Spleen (tissue), 11 donors: ENCODE measurements around the gene KLHL9. TPM values are rescaled to one million over a fixed set of nuclear protein-coding genes. Genes with fewer than 3 reads are reported as not detected.

Source experiments
- DNase-seq: peaks from one replicate; pipeline ENCODE4 v3.0.0-alpha.2; 2020
- H3K27ac ChIP-seq, 8 donors: fragments of 200-600 bp; sonication (generic) in 7 of 8; 1 replicate in 4 of 8; 2 replicates in 4 of 8; pipeline versions ENCODE4 v1.5.0 to v1.8.0; 2016 to 2021; ENCODE audit warnings: inconsistent platforms in 4 of 8, mild to moderate bottlenecking in 4 of 8, moderate library complexity in 1 of 8
- H3K27me3 ChIP-seq, 7 donors: fragments of 200-600 bp; sonication (generic) in 6 of 7; replicated peaks in 1 of 7; 1 replicate in 4 of 7; 2 replicates in 3 of 7; pipeline versions ENCODE4 v1.5.0 to v1.8.0; 2016 to 2021; ENCODE audit warnings: inconsistent platforms in 3 of 7, mild to moderate bottlenecking in 1 of 7
- H3K36me3 ChIP-seq, 6 donors: fragments of 200-600 bp; sonication (generic) in 5 of 6; 1 replicate in 4 of 6; 2 replicates in 2 of 6; pipeline versions ENCODE4 v1.5.0 to v1.8.0; 2016 to 2021; ENCODE audit warnings: inconsistent platforms in 2 of 6
- H3K4me1 ChIP-seq, 6 donors: fragments of 200-600 bp; sonication (generic) in 5 of 6; 1 replicate in 3 of 6; 2 replicates in 3 of 6; pipeline versions ENCODE4 v1.5.0 to v1.8.0; 2016 to 2021; ENCODE audit warnings: inconsistent platforms in 3 of 6
- H3K4me3 ChIP-seq, 8 donors: fragments of 200-600 bp; sonication (generic) in 7 of 8; 1 replicate in 4 of 8; 2 replicates in 4 of 8; pipeline versions ENCODE4 v1.5.0 to v1.8.0; 2016 to 2021; ENCODE audit warnings: inconsistent platforms in 4 of 8, mild to moderate bottlenecking in 4 of 8, moderate library complexity in 2 of 8
- H3K9me3 ChIP-seq, 8 donors: fragments of 200-600 bp; sonication (generic) in 7 of 8; 1 replicate in 4 of 8; 2 replicates in 4 of 8; pipeline versions ENCODE4 v1.5.0 to v1.8.0; 2016 to 2021; ENCODE audit warnings: inconsistent platforms in 4 of 8
- POLR2A ChIP-seq, 3 donors: fragments of 450-650 bp; IDR thresholded peaks; one replicate each; pipeline ENCODE4 v1.5.1; 2017; ENCODE audit warnings: antibody characterized with exemption in 3 of 3, mild to moderate bottlenecking in 1 of 3
- POLR2AphosphoS5 ChIP-seq, 3 donors: sonication (generic); formaldehyde crosslinking; IDR thresholded peaks; one replicate each; pipeline ENCODE4 v1.5.1; 2017; ENCODE audit warnings: antibody characterized with exemption in 3 of 3
- WGBS, 5 donors: extraction: QIAGEN DNeasy Blood & Tissue Kit in 3 of 5; methylation state at CpG; one replicate each; pipeline versions ENCODE4 v1.1.5 to v1.1.7; 2013 to 2018; 5-methylcytosine and 5-hydroxymethylcytosine counted together
- intact Hi-C: fragments of 100-400 bp; cut with DNase I; formaldehyde crosslinking; loops from one replicate; pipeline ENCODE4 v1.15.0; 2023; ENCODE audit warnings: low total_unique reads
- polyA plus RNA-seq, 3 donors: library from polyadenylated mRNA; stranded (reverse); fragments of 200-250 nt; gene quantifications; one replicate each; pipeline ENCODE4 v1.2.1, GENCODE V29; 2013
- total RNA-seq, 7 donors: library from RNA; depleted of rRNA in 3 of 7; stranded (reverse); fragments of >200 nt in 3 of 7; fragmentation: NEBNext Ultra II Directional in 4 of 7; extraction: Animal tissue kit (Norgen Biotek cat#: 25700) in 4 of 7; gene quantifications; one replicate each; pipeline versions ENCODE4 v1.1.0 to v1.2.1, GENCODE V29; 2016 to 2021
- TF ChIP-seq, protein P1 (sequence below), 11 experiments: fragments of 200-600 bp in 7 of 11; fragments of 450-650 bp in 4 of 11; sonication (generic) in 4 of 11; IDR thresholded peaks in 8 of 11; conservative IDR thresholded peaks in 3 of 11; 1 replicate in 7 of 11; 2 replicates in 4 of 11; pipeline versions ENCODE4 v1.4.0 to v1.8.0; 2016 to 2021; ENCODE audit warnings: antibody characterized with exemption in 11 of 11, inconsistent platforms in 4 of 11, mild to moderate bottlenecking in 1 of 11
- donor health status: healthy with polysubstance abuse.
- donor health status: DM: no; HTN: no; CAD: no; lungs with moderate emphysema.
- donor health status: DM: no; HTN: no; CAD: no.
- donor health status: Bipolar disorder and iron deficiency.
- donor health status: healthy.
- donor health status: DM: no; HTN: no; CAD: no.
- donor health status: DM: yes; HTN: yes; CAD: no.

KLHL9 gene
- total and polyA plus RNA-seq, 10 donors = 7.7 to 32.7 (median 25.4) TPM

DNA sequence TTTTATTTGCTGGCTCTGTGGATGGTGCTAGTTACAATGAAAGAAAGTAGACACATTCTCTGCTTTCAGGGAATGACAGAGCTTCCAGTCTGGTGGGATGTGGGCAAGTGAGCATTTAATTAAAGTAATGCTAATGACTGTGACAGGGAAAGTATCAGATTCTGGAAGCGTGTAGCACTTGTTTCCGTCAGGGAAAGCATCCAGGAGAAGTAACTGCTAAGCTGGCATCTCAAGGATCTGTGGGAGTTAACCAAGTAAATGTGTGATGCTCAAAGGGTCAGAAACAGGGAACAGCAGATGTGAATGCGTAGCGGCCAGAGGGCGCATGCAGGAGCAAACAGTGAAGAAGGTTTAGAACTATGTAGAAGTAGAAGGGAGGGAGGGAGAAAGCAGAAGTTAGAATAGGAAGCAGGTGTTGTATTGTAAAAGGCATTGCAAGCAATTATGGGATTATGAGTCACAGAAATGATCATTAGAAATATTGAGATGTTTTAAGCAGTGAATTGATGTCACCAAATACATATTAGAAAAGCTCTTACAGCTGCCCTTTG is 12.2 kb downstream of the KLHL9 start:
- peaks cover 6 to 43% (median 20%) of the 10 kb centered on the region in 6 donors for H3K4me1 ChIP-seq
- no peak overlapping the region for H3K27ac ChIP-seq
- WGBS, 5 donors = 71 to 83% (median 75%) methylated on average over 5 of the region's 5 CpGs
- no peaks in the 10 kb centered on the region for H3K27me3 ChIP-seq
- no peaks in the 10 kb centered on the region for H3K9me3 ChIP-seq
- no peak for DNase-seq
- H3K4me3 ChIP-seq = no peak overlapping the region
- intact Hi-C loops = loop anchor here (5.0 kb wide), 1 partner anchor 469 kb away; no protein-coding TSS in a partner anchor
- TF ChIP-seq, protein P1, sequence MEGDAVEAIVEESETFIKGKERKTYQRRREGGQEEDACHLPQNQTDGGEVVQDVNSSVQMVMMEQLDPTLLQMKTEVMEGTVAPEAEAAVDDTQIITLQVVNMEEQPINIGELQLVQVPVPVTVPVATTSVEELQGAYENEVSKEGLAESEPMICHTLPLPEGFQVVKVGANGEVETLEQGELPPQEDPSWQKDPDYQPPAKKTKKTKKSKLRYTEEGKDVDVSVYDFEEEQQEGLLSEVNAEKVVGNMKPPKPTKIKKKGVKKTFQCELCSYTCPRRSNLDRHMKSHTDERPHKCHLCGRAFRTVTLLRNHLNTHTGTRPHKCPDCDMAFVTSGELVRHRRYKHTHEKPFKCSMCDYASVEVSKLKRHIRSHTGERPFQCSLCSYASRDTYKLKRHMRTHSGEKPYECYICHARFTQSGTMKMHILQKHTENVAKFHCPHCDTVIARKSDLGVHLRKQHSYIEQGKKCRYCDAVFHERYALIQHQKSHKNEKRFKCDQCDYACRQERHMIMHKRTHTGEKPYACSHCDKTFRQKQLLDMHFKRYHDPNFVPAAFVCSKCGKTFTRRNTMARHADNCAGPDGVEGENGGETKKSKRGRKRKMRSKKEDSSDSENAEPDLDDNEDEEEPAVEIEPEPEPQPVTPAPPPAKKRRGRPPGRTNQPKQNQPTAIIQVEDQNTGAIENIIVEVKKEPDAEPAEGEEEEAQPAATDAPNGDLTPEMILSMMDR (IDR thresholded peaks at IDR 0.05 in 8 of 11, conservative IDR thresholded peaks at IDR 0.05 in 3 of 11) = no peak
- TF ChIP-seq POLR2AphosphoS5 (IDR thresholded peaks at IDR 0.05) = peak in 1 of 3 donors; percentile 30
- H3K36me3 ChIP-seq = peaks cover 0 to 49% (median 16%) of the 10 kb centered on the region in 6 donors

DNA sequence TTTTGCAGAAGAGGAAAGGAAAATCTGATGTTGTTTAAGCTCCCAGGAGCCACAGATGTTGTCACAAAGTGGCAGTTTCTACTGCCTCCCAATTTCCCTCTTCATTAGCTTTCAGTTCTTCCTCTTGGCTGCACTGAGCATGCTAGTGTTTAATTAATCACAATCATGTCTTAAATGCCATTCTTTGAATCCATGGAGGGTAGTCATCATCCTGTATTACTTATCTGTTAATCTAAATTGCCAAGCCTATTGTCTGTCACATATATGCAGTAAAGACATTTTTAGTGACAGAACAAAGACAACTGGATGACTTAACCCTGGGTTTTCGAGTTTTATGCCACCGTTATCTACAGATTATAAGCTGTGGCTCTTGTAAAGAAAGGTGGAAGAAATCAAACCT is 14.7 kb downstream of the KLHL9 start:
- H3K9me3 ChIP-seq = no peaks in the 10 kb centered on the region
- no peak overlapping the region for H3K4me3 ChIP-seq
- intact Hi-C loops = loop anchor here (5.0 kb wide), 1 partner anchor 472 kb away; no protein-coding TSS in a partner anchor
- TF ChIP-seq POLR2A (IDR thresholded peaks at IDR 0.05) = no peak
- TF ChIP-seq, protein P1 (IDR thresholded peaks at IDR 0.05 in 8 of 11, conservative IDR thresholded peaks at IDR 0.05 in 3 of 11) = no peak
- no peak for TF ChIP-seq POLR2AphosphoS5 (IDR thresholded peaks at IDR 0.05)
- H3K4me1 ChIP-seq = peaks cover 0 to 23% (median 2%) of the 10 kb centered on the region in 6 donors
- 73 to 88% (median 79%) methylated on average over 2 of the region's 2 CpGs for WGBS, 5 donors
- DNase-seq = no peak
- no peaks in the 10 kb centered on the region for H3K27me3 ChIP-seq
- peaks cover 0 to 44% (median 16%) of the 10 kb centered on the region in 6 donors for H3K36me3 ChIP-seq
- H3K27ac ChIP-seq = no peak overlapping the region

DNA sequence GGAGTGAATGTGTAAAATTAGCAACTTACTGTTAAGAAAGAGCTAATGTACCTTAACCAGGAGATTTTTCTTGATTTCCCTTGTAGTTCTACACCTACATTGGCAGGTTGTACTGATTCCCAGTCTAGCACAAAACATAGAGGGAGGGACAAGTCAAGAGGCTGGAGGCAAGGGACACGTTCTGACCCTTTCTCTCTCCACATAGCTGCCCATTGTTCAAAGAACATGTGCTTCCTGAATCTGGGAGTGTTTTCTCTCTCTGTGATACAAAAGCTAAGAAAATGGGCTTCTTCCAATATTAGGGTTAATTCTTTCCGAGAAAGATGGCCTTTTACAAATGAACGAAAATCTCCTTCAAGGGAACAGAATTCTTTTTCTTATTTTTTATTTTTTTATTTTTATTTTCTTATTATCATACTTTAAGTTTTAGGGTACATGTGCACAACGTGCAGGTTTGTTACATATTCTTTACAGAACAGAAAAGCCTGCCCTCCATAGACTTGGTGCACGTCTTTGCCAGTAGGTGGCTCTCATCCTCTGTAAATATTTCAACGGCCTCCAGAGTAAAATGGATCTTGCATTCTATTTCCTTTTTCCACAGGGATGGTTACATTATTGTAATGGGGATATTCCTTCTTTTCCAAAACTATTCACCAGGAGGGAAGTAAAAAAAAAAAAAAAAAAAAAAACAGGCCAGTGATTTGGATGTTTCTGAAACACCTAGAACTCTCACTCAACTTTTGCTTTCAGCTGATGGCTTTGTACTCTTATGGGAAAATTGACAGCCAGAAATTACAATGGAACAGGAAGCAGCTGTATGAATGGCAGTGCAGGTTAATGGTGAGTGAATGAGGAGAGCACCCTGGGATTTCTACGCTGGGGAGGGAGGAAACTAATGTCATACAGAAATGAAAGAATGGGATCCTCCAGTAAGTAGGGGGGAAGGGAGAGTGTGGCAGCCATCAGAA is 17.0 kb downstream of the KLHL9 start:
- WGBS, 5 donors = 17 to 24% (median 22%) methylated on average over 7 of the region's 7 CpGs
- intact Hi-C loops = loop anchor here (10.0 kb wide), 1 partner anchor 137 kb away; no protein-coding TSS in a partner anchor
- Histone ChIP-seq H3K4me3 (no peak overlapping the region), H3K36me3 (peaks cover 0 to 23% (median 6%) of the 10 kb centered on the region in 6 donors), H3K4me1 (peaks cover 0 to 14% (median 2%) of the 10 kb centered on the region in 6 donors), H3K27ac (no peak overlapping the region), H3K9me3 (no peaks in the 10 kb centered on the region), H3K27me3 (no peaks in the 10 kb centered on the region)
- TF ChIP-seq, protein P1 (IDR thresholded peaks at IDR 0.05 in 8 of 11, conservative IDR thresholded peaks at IDR 0.05 in 3 of 11) = peak; percentile 31 to 72 (median 59)
- TF ChIP-seq POLR2A (IDR thresholded peaks at IDR 0.05) = no peak
- TF ChIP-seq POLR2AphosphoS5 (IDR thresholded peaks at IDR 0.05) = no peak
- no peak for DNase-seq
